Esophagus muscularis mucosa (tissue), 4 donors: ENCODE measurements around the gene PTGIS. TPM values are rescaled to one million over a fixed set of nuclear protein-coding genes. Genes with fewer than 3 reads are reported as not detected.
A peak's percentile ranks its signal among the peaks of the same experiment; 100 is the strongest.

ENCODE experiments used
- DNase-seq: peaks from one replicate; pipeline ENCODE4 v3.0.0-alpha.2; 2017; ENCODE audit errors: extremely low spot score
- H3K27ac ChIP-seq, 4 donors: fragments of 200-600 bp; sonication (generic); replicated peaks in 1 of 4; 1 replicate in 3 of 4; 2 replicates in 1 of 4; pipeline ENCODE4 v1.5.1; 2016 to 2019; ENCODE audit warnings: mild to moderate bottlenecking in 1 of 4
- H3K27me3 ChIP-seq, 4 donors: fragments of 200-600 bp; sonication (generic); one replicate each; pipeline versions ENCODE4 v1.5.1 to v1.6.0; 2016 to 2019
- H3K36me3 ChIP-seq, 4 donors: fragments of 200-600 bp; sonication (generic); one replicate each; pipeline ENCODE4 v1.5.1; 2016 to 2019
- H3K4me1 ChIP-seq, 4 donors: fragments of 200-600 bp; sonication (generic); one replicate each; pipeline ENCODE4 v1.5.1; 2016 to 2019
- H3K4me3 ChIP-seq, 4 donors: fragments of 200-600 bp; sonication (generic); 1 replicate in 2 of 4; 2 replicates in 2 of 4; pipeline ENCODE4 v1.5.1; 2016 to 2019; ENCODE audit warnings: mild to moderate bottlenecking in 4 of 4, moderate library complexity in 1 of 4
- H3K9me3 ChIP-seq, 4 donors: fragments of 200-600 bp; sonication (generic); 1 replicate in 3 of 4; 2 replicates in 1 of 4; pipeline ENCODE4 v1.5.1; 2016 to 2019
- EP300 ChIP-seq: sonication (generic); formaldehyde crosslinking; IDR thresholded peaks from one replicate; pipeline ENCODE4 v1.6.1; 2017; ENCODE audit warnings: antibody characterized with exemption
- POLR2A ChIP-seq: fragments of 450-650 bp; IDR thresholded peaks from one replicate; pipeline ENCODE4 v1.6.1; 2017; ENCODE audit warnings: antibody characterized with exemption, moderate library complexity, mild to moderate bottlenecking, low read depth
- POLR2AphosphoS5 ChIP-seq, 2 donors: sonication (generic); formaldehyde crosslinking; IDR thresholded peaks; one replicate each; pipeline ENCODE4 v1.6.1; 2017; ENCODE audit warnings: antibody characterized with exemption in 2 of 2
- WGBS: methylation state at CpG from one replicate; pipeline ENCODE4 v1.1.5; 2018; 5-methylcytosine and 5-hydroxymethylcytosine counted together
- intact Hi-C: fragments of 100-400 bp; cut with DNase I; formaldehyde crosslinking; loops from one replicate; pipeline ENCODE4 v1.15.1; 2023
- total RNA-seq, 4 donors: library from RNA; depleted of rRNA; stranded (reverse); fragments of >200 nt; gene quantifications; one replicate each; pipeline versions ENCODE4 v1.1.0 to v1.2.1, GENCODE V29; 2016
- TF ChIP-seq, protein P1 (sequence below), 3 experiments: fragments of 200-600 bp in 2 of 3; fragments of 450-650 bp in 1 of 3; sonication (generic) in 2 of 3; IDR thresholded peaks; one replicate each; pipeline ENCODE4 v1.5.1; 2017 to 2019; ENCODE audit warnings: antibody characterized with exemption in 3 of 3, mild to moderate bottlenecking in 2 of 3, moderate library complexity in 1 of 3

PTGIS gene
- total RNA-seq, 4 donors from 2014 or later = 107 to 217 (median 130) TPM

DNA sequence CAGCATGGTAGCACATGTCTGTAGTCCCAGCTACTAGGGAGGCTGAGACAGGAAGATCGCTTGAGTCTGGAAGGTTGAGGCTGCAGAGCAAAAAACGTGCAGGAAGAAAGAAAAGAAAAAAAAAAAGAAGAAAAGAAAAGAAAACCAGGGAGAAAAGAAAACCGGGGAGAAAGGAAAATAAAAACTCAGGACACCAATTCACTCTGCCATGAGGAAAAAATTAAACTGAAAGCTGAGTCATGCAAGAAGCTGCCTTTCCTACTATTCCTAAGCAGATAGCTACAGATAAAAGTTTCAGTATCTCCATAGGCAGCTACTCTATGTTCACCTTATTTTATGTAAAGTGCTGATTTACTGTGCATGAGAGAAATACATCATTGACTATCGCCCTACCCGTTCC, 10.5 kb downstream of the PTGIS start:
- peak overlapping the region; percentile 69 to 89 (median 84) for H3K27ac ChIP-seq
- no peaks in the 10 kb centered on the region for H3K27me3 ChIP-seq
- H3K4me3 ChIP-seq = peak overlapping the region in 1 of 4 donors; percentile 5
- H3K4me1 ChIP-seq = peaks cover 17 to 72% (median 62%) of the 10 kb centered on the region in 4 donors
- no peaks in the 10 kb centered on the region for H3K9me3 ChIP-seq
- H3K36me3 ChIP-seq = no peaks in the 10 kb centered on the region
- 63% methylated on average over 5 of the region's 5 CpGs for WGBS
- intact Hi-C loops = no loop called here
- DNase-seq = no peak
- TF ChIP-seq POLR2A (no peak), POLR2AphosphoS5 (IDR thresholded peaks at IDR 0.05) (no peak), EP300 (no peak)

DNA sequence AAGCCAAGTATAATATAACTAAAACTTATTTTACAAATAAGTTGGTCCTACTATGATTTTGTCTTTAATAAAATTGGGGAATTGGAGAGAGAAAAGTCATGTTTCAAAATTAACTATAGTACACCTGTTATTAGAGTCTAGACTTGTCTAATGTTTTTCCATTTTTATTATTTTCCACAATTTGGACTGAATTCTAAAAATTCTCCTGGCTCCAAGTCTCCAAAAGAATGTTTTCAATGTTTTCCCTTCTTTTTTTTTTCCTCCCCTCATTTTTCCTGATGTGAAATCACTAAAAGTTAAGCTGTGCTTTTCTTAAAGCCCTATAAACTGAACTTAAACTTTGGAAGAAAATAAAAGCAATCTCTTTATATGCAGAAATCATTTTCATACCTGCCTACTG, 11.3 kb downstream of the PTGIS start:
- Histone ChIP-seq H3K27ac (peak overlapping the region; percentile 69 to 89 (median 84)), H3K27me3 (no peaks in the 10 kb centered on the region), H3K4me3 (peak overlapping the region in 1 of 4 donors; percentile 5), H3K4me1 (peaks cover 11 to 72% (median 61%) of the 10 kb centered on the region in 4 donors), H3K9me3 (no peaks in the 10 kb centered on the region), H3K36me3 (no peaks in the 10 kb centered on the region)
- intact Hi-C loops = no loop called here
- no peak for TF ChIP-seq POLR2A
- no peak for TF ChIP-seq EP300
- TF ChIP-seq, protein P1, sequence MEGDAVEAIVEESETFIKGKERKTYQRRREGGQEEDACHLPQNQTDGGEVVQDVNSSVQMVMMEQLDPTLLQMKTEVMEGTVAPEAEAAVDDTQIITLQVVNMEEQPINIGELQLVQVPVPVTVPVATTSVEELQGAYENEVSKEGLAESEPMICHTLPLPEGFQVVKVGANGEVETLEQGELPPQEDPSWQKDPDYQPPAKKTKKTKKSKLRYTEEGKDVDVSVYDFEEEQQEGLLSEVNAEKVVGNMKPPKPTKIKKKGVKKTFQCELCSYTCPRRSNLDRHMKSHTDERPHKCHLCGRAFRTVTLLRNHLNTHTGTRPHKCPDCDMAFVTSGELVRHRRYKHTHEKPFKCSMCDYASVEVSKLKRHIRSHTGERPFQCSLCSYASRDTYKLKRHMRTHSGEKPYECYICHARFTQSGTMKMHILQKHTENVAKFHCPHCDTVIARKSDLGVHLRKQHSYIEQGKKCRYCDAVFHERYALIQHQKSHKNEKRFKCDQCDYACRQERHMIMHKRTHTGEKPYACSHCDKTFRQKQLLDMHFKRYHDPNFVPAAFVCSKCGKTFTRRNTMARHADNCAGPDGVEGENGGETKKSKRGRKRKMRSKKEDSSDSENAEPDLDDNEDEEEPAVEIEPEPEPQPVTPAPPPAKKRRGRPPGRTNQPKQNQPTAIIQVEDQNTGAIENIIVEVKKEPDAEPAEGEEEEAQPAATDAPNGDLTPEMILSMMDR (IDR thresholded peaks at IDR 0.05) = no peak
- no peak for TF ChIP-seq POLR2AphosphoS5 (IDR thresholded peaks at IDR 0.05)
- no peak for DNase-seq

DNA sequence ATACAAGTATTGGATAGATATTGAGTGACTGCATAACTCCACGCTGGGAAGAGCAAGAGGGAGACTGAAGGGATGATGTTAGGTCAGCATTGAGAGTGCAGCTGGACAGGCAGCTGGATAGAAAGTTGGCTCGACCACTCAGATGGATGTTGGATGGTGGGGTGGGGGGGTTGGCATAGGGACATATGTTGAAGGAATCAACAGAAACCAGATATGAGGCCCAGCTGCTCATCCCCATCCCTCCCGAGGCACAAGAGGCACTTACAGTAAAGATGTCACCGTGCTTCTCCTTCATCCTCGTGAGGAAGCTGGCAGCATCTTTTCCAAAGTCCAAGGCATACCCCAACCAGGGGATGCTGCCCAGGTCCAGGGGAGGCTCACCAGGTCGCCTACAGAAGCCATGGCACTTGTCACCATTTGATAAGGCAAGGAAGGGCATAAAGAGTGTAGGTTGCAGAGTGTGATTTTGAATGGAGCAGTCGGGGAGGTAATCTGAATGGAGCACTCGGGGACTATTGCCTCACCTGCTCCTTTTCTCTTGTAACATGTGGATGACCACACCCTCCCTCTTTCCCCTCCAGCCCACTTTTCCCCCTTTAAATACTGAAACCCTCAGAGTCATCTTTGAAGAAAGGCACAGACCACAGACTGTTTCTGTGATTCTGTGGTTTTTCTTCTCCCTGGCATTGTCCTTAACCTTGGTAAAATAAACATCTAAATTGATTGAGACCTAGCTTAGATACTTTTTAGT, 18.0 kb downstream of the PTGIS start:
- 83% methylated on average over 8 of the region's 8 CpGs for WGBS
- Histone ChIP-seq H3K27ac (peak overlapping the region in 2 of 4 donors; percentile 88 to 89), H3K4me3 (no peak overlapping the region), H3K4me1 (peaks cover 0 to 41% (median 32%) of the 10 kb centered on the region in 4 donors), H3K9me3 (no peaks in the 10 kb centered on the region), H3K36me3 (peaks cover 0 to 41% (median 9%) of the 10 kb centered on the region in 4 donors), H3K27me3 (no peaks in the 10 kb centered on the region)
- DNase-seq = no peak
- TF ChIP-seq POLR2AphosphoS5 (IDR thresholded peaks at IDR 0.05) (no peak), EP300 (no peak), POLR2A (no peak)
- TF ChIP-seq, protein P1 (IDR thresholded peaks at IDR 0.05) = no peak
- intact Hi-C loops = loop anchor here (10.0 kb wide), 1 partner anchor 295 kb away; no protein-coding TSS in a partner anchor

DNA sequence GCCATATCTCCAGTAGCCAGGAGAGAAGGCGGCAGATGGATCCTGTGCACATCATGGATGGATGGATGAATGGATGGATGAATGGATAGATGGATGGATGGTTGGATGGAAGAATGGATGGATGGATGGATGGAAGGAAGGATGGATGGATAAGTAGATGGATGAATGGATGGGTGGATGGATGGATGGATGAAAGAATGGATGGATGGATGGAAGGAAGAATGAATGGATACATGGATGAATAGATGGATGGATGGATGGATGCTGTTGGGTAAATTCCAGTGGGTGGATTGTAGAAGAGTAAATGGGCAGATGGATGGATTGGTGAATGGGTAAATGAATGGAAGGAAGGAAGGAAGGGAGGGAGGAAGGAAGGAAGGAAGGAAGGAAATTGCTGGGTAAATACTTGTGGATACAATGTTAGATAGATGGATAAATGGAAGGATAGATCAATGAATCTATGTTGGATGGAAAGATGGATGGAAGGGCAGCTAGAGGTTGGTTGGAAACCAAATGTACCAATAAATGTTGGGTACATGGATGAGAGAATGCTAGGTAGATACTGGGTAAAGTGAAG, 19.5 kb downstream of the PTGIS start:
- H3K27ac ChIP-seq = no peak overlapping the region
- WGBS = 100% methylated on average over 1 of the region's 1 CpG
- H3K4me1 ChIP-seq = peaks cover 0 to 33% (median 21%) of the 10 kb centered on the region in 4 donors
- H3K27me3 ChIP-seq = no peaks in the 10 kb centered on the region
- no peak for DNase-seq
- H3K36me3 ChIP-seq = peaks cover 0 to 51% (median 14%) of the 10 kb centered on the region in 4 donors
- no peaks in the 10 kb centered on the region for H3K9me3 ChIP-seq
- intact Hi-C loops = loop anchor here (10.0 kb wide), 1 partner anchor 296 kb away; no protein-coding TSS in a partner anchor
- H3K4me3 ChIP-seq = no peak overlapping the region
- TF ChIP-seq POLR2A (no peak), EP300 (no peak), POLR2AphosphoS5 (IDR thresholded peaks at IDR 0.05) (no peak)
- TF ChIP-seq, protein P1 (IDR thresholded peaks at IDR 0.05) = no peak

DNA sequence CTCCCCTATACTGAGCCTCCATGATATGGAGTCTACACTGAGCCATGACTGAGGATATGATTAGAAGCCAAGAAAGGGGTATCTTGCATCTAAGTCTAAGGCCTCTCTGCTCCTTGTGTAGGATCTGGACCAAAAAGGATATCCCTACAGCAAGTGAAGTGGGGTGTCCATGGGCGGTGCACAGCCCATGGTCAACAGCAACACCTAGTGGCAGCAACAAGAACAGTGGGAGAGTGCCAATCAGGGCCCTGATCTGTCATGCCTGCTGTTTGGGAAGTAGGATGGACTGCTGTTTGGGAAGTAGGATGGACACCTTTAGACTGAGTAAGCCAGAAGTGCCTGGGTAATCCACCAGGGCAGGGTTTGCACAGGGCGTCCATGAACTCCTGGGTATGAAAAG, 22.4 kb downstream of the PTGIS start:
- TF ChIP-seq, protein P1 (IDR thresholded peaks at IDR 0.05) = no peak
- TF ChIP-seq EP300 = no peak
- no peak for TF ChIP-seq POLR2A
- TF ChIP-seq POLR2AphosphoS5 (IDR thresholded peaks at IDR 0.05) = no peak
- Histone ChIP-seq H3K36me3 (peaks cover 0 to 71% (median 20%) of the 10 kb centered on the region in 4 donors), H3K4me1 (peaks cover 0 to 9% (median 5%) of the 10 kb centered on the region in 4 donors), H3K9me3 (no peaks in the 10 kb centered on the region), H3K27ac (no peak overlapping the region), H3K27me3 (no peaks in the 10 kb centered on the region), H3K4me3 (no peak overlapping the region)
- DNase-seq = no peak
- intact Hi-C loops = loop anchor here (10.0 kb wide), 1 partner anchor 299 kb away; no protein-coding TSS in a partner anchor
- WGBS = 89% methylated on average over 2 of the region's 2 CpGs
